Activated CD4-positive, CD25-positive, alpha-beta regulatory T cell (primary cell): ENCODE results near the gene ZCWPW2.

ENCODE experiments used
- DNase-seq, 4 experiments: peaks; one replicate each; lab custom pipeline; 2025; lab: John Stamatoyannopoulos, UW

The ZCWPW2 gene, protein sequence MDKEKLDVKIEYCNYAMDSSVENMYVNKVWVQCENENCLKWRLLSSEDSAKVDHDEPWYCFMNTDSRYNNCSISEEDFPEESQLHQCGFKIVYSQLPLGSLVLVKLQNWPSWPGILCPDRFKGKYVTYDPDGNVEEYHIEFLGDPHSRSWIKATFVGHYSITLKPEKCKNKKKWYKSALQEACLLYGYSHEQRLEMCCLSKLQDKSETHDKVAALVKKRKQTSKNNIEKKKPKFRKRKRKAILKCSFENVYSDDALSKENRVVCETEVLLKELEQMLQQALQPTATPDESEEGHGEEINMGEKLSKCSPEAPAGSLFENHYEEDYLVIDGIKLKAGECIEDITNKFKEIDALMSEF

DNA sequence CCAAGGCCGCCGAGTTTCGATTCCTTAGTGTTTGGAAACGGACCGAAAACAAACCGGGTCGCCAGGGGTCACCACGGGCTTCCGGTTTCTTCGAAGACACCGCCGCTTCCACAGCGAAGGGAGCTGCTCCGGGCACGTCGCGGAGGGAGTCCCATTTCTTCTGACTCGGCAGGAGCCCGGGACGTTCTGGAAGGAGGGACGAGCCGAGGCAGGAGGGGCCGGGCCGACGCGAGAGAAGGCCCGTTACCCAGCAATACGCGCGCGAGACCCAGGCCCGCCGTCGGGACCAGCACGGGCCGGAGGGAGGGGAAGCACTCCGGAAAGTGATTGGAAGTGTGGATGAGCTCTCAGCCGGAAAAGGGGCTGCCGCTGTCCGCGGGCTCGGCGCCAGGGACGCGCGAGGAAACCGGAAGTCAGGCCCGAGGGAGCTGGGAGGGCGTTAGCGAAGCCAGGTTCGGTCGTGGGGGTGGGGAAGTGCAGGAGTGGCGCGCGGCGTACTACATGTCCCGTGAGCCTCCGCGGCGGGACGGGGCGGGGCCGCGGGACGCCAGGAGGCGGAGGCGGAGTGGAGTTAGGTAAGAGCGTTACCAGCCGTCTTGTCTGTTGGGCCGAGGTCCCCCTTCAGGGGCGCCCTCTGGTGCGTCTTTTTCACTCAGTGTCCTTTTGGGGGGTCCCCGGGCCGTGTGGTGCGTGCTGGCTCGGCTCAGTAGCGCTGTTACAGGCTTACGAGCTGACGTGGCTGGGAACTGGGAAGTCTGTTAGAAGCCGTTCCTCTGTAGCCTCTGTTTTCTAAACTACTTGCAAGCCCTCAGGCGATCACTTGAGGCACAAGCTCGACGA, at the start of gene ZCWPW2, which contains the start of gene AZI2:
Gene ZCWPW2, plus strand, starts transcription at position 93 of the 840 bp plus-strand sequence. CDS start 64,348 bp downstream, outside the sequence.
Gene AZI2, minus strand, starts transcription at position 196 of the 840 bp plus-strand sequence. CDS start 8,207 bp downstream, outside the sequence.
- DNase-seq: peak; percentile 79 to 85 (median 83)

DNA sequence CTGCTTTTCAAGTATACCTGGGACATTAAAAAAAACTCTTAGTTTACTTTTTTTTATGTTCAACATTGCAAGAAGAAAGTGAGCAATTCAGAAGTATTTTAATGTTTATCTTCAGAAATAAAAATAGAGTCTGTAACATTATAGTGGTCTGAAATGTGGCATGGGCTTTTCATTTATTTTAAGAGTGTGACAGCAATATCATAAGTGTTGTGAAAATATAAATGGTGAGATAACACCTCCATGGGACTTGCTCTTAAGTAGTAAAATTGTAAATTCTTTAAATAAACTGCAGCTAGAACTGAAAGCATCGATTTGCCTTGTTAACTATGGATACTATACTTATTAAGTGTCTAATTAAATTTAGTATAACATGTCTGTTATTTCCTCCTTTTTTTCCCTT, 48.8 kb upstream of the ZCWPW2 start:
- DNase-seq: no peak

DNA sequence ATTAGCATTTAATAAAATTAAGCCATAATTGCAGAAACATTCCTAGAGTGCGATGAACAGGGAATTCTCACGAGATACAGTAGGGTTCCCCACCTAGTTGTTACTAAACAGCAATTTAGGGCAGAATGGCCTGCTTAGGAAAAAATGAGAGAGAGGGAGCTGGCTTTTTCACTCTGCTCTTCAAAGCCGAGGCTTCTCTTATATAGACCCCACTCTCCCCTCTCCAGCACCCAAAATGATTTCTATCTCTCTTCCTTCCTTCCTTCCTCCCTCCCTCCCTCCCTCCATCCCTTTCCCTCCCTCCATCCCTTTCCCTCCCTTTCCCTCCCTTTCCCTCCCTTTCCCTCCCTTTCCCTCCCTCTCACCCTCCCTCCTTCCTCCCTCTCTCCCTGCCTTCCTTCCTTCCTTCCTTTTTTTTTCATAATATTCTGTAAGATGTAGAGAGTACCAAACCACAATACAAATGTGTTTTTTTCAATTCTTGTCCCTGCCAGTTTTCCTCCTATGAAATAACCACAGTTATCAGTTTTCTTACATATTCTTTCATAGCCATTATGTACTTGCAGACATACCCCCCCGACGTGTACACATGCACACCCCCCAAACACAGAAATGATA, 48.1 kb upstream of the ZCWPW2 start:
- DNase-seq: no peak

DNA sequence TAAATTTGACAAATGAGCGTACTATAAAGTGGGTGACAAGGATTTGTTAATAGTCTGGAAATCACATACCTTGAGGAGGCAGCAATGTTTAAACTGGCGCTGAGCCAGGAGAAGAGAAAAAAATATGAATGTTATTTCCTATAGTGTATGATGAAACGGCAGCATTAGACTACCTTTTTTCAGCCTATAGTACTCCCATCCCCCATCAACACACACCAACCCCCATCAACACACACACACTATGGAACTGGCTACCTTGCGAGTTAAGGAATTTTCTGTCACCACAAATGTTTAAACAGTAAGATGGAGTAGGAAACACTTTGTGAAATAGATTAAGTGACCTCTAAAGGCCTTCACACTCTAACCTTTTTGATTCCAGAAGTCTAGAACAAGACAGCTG, 46.8 kb upstream of the ZCWPW2 start:
- DNase-seq: no peak

DNA sequence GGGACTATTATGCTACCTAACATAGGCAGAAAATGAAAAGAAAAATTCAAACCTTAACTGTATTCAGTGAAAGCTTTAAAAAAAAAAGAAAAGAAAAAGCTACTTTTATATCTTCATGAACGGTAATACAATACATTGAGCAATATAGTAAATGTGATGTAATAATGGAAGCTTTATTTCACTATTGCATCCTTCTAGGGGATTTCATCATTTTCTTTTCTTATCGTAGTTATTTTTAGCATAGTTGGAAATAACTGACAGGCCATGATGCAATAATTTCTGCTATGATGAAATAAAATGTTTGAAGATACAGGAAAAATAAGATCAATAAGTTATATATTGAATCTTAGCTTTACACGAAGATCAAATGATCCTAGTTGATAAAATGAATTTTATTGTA, 40.3 kb upstream of the ZCWPW2 start:
- DNase-seq: no peak

DNA sequence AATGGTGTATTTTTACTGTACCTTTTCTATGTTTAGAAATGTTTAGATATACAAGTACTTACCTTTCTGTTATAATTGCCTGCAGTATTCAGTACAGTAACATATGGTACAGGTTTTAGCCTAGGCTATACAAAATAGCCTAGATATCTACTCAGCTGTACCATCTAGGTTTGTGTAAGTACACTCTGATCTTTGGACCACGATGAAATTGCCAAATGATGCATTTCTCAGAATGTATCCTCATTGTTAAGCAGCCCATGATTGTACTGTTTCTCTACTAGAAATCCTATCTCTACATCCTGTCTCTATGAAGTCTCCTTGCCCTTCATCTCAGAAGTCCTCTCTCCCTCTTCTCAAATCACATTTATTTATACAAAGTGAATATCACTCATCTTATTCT, 32.8 kb upstream of the ZCWPW2 start:
- DNase-seq: no peak

DNA sequence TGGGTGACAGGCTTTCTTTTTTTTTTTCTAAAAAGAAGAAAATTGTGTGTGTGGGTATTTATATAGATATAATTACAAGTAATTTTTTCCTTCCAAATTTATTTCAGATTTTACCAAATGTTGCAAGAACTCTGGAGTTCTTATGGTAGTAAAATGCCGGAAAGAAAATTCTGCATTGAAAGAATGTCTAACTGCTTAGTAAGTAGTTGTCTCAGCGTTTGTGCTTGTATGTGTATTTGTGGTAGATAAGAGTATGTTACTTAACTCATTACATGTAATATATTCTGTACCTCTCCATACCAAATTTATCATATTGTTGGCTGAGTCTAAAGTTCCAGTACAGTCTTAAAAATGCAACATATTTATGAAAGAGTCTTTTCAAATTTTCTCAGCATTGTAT, 32.3 kb upstream of the ZCWPW2 start:
- DNase-seq: no peak

DNA sequence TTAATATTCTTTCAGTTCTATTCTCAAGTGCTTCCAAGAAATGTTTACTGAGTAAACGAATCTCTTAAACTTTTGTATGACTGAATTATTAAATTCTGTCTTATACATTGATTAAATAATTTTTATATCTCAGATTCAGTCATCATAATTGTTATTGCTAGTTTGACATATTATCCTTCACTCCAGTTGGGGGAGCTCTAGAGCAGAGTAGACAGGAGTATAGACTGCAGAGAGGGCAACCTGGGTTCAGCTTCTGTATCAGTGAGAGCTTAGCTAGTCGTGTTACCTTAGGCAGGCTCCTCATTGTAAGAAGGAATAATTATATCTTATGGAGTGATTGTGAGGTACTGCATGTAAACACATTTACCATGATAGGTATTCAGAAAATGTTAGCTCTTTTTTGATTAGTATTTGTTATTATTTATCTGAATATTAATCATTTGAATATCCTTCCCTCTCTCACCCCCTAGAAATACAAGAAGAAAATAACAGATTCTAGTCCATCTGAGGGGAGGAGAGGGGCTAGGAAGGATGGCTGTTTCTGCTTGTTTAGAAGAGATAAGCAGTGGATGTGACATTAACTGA, 31.0 kb upstream of the ZCWPW2 start:
- DNase-seq: peak in 1 of 4 experiments; percentile 2

DNA sequence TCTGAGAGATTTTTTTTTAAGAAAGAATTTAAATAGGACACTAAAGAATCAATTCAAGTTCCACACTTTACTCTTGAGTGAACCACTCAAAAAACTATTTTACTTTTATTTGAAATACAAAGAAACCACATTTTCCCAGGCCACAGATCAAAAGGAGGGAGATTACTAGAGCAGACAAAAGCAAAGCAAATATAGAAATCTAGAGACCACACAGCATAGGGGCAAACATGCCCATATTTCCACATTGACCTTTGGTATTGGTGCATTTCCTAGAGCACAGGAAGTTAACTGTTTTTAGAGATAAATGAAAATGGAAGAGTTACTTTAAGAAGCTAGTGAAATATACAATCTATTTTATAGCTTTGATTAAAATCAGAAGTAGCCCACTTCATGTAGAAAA, 27.5 kb upstream of the ZCWPW2 start:
- DNase-seq: no peak

DNA sequence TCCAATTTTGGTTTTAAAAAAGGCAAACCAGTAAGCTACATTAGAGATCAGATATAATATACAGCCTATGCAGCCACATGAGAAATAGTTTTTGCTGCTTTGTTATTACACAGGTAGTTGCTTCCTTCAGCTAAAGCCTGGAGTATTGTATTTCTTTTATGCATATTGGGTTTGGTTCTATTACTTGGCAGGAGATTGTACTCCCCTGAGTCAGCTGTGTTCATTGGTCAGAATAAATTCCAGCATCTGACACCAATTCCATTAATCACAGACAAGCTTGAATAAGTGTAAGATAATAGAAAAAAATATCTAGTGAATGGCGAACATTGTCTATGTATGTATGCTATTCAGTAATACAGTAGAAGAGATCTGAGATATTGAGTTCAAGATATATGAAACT, 26.1 kb upstream of the ZCWPW2 start:
- DNase-seq: no peak

DNA sequence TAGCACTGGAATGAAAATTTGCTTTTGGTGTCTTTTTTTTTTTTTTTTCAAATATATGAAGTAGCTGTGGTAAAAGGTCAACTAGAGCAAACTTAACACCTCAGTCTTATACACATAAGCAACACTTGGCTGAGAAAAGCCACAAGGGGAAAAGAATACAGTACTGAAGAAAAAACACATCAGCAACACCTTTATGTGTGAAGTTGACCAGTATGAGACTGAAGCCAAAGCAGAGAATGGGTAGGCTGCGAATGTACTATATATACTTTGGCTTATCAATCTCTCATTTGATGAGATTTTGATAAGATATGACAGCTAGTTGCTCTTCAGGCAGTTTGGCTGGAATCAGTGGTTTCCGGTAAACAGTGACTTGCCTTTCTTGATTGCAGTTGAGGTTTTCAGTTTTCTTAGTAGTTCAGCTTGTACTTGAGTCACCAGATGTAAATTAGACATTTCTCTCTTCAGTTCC, 22.0 kb upstream of the ZCWPW2 start:
- DNase-seq: no peak

DNA sequence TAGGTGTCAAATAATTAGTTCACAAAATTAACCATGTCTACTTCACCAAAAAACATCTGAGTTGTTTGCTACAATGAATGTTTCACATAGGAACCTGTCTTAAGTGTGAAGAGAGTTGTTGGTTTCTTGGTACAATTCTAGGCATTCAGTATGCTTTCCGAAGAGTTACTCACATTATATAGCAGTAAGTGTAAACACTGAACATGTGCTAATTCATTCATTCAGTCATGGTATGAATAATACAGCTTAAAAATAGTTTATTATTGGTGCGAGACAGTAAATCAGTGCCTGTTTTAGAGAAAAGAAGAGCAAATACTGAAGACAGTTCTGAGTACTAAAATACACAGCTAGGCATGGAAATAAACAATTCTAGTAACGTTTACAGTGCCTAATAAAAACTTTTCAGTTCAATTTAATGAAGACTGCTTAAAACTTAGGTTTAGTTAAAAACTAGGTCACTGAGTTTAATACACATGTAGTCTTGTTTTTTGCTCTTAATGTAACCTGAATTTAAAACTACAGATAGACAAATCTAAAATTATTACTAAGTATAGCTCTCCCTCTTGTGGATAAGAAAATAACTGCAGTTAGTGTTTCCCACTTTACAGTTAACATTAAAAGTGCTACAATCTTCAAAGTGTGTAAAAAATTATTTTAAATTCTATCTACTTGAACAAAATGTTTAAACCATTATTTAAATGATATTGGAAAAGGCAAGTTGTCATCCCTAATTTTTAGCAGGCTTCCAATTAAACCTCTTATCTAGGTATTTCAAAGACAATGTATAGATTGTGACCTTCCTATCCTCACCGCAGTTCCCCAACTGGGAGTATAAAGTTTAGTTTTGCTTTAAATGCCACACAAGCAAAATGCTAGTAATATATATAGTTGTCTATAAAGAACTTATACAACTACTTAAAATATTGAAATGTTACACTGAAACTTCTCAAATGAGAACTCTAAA, 20.1 kb upstream of the ZCWPW2 start:
- no peak for DNase-seq

DNA sequence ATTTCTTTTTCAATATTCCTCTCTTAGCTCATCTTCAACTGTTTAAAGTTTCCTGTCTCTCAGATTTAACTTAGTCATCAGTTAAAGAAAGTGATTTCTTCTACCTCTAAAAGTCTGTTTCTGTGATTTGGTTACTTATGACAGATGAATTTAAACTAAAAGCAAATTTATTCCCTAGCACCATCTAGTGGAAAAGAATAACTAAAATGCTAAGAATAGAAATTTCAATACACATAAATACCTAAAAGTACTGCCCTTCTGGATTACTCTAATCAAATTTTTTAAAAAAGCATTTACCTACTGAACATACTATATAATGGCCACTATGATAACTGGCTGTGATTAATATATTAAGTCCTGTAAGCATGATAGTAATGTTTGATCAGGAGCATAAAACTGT, 14.0 kb upstream of the ZCWPW2 start:
- DNase-seq: no peak

DNA sequence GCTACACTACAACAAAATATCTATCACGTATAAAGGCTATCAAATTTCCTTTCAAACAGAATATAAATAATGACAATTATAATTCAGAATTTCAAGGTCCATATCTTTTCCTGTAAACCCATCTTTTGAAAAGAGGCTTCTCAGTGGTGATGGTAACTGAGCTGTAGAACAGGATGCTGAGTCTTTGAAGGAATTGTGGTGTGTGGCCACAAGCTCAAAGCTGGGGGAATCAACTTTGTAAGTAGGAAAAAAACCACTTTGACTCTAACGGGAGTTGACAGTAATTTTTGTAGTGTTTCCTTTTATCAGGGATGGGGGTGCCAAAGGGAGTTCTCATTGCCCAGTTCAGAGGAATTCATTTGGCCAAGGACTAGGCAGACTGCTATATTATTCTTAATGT, 13.3 kb upstream of the ZCWPW2 start:
- no peak for DNase-seq

DNA sequence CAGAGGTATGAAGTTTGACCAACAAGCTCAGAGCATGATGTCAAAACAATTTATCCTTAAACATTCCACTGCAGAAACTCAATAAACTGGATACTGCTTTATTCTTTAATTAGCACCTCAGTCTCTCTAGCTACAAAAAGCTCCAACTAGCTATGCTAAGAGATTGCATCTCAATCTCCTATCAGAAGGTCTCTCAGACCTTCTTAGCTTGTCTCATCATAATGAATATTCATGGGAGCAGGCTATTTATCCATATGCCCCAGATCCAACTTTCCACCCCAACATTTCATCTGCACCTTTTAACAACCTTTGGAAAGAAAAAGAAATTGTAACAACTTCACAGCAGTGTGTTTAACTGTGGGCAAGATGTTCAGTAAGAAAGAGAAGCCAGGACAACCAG, 11.3 kb upstream of the ZCWPW2 start:
- DNase-seq: no peak

DNA sequence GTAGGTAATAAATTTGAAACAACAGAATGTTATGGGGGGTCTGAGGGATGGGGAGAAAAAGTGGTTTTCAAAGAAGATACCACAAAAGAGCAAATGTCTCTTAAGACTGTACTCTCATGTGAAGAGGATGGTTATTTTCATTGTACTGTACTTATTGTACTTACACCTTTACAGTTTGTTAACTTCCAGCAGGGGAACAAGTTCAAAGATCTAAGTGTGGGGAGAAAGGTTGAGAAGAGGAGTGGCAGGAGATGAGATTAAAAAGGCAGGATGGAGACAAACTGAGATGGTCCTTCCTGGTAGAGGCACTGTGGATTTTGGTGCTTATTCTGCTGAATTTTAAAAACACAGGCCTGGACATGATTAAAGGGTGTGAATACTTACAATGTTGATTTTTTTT, 5.4 kb upstream of the ZCWPW2 start:
- DNase-seq: no peak

DNA sequence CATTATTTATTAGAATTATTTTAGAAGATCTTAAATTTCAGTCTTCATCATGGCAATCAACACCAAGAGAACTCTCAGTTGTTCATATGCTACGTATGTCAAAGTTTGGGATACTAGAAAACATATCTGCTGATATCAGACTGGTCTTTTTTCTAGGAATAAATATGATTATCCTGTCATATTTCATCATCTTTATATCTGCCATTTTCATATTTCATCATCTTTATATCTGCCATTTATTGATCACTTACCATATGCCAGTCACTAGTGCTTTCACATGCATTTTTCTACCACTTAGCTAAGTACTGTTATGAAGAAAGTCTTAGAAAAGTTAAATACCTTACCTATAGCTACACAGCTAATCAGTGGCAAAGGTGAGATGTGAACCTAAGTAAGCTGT, 2.8 kb upstream of the ZCWPW2 start:
- DNase-seq: no peak

DNA sequence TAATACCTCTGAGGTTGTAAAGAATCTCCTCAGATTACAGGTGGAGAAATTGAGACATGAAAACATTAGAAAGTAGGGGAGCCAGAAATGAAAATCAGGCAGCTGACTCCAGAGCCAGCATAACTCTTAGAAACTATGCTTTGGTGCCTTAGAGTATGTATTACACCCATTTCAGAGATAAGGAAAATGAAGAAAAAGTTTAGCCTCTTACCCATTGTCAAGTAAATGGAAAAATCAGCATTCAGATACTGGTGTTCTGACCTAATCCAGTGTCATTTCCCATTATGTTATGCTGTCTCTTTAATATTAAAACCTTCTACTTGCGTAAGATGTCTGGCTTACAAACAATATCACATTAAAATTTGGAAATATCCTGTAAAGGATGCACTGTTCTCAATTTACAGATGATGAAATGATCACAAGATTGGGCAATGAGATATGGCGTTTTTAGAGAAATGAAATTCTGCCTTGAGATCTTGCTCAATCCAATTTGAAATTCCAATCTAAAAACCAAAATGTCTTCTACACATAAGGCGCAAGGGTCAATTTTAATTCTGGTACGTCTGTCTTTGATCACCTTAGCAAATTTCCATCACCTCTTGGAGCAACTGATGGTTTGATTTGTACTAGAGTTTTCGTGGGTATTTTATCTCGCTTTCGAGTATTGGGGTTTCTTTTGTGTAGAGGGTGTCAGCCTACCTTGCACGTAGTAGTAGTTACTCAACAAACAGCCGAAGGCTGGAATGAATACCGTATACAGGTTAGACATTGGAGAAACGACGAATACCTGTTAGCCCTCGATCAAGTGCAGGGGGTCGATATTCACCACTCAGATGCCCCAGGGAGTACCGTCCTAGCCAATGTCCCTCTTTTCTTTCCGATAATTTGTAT, 902 bp upstream of the ZCWPW2 start:
- DNase-seq: no peak

DNA sequence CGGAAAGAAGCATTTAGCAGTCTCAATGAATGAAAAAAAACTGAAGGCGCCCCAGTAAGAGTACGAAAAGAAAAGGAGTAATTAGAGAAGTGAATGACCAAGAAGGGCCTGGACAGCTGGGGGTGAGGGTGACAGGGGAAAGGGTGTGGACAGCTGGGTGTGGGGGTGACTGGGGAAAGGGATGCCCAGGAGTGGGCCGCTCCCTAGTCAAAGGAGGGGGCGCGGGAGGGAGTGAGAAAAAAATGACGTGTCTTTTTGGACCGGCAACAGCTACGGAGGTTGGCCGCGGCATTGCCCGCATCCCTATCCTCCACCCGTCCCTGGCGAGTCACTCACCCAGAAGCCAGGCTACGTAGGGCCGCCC, 274 bp upstream of the ZCWPW2 start:
- DNase-seq: no peak

DNA sequence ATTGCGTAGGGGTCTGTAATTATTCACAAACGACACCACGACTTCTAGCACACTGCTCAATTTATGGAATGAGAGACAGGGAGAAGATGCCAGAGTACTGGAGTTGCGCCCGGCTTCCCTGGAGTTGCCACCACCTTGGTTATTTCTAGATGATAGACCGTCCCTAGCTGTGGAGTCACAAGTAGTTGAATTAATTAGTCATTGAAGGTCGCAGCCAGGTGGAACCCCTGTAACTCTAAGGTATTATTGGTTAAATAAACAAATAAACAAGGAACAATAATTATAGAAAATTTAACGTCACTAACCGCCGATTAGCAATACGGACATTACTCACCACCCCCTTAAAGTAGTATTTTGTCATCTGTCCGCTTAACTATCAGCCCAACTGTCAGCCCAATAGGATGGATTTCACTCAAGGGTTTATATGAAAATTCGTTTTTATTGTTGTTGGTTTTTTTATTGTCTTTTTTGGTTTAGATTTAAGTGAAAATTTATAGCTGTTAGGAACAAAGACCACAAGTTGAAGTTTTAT, 1.0 kb downstream of the ZCWPW2 start:
- no peak for DNase-seq
